ENCODE data around the gene MARK1.

The MARK1 gene

DNA sequence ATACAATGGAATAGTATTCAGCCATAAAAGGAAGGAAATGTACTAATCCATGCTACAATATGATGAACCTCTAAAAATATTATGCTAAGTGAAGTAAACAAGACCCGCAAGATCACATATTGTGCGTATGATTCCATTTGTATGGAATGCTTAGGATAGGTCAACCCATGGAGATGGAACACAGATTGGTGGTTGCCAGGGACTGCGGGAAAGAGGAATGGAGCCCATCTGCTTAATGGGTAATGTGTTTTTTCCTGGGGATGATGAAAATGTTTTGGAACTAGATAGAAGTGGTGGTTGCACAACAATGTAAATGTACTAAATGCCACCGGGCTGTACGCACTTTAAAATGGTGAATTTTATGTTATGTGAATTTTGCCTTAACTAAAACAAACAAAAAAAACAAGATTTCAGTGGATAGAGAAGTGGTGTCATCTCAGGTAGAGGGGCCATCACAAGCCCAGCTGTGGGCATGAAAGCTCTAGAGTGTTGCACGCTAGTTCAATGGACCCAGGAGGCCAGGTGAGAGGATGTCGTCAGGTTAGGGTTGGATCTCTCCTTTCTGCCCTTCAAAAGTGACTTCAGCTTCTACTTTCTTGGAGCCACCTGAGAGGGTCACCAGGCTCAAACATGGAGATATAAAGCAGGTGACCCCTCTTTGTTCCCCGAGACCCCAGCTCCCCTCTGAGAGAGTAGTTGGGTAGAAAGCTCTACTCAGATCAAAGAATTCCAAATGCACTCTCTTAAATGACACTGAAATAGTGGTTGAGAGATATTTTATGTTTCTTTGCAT lies 164.7 kb downstream of the MARK1 start:
- no peak for DNase-seq

DNA sequence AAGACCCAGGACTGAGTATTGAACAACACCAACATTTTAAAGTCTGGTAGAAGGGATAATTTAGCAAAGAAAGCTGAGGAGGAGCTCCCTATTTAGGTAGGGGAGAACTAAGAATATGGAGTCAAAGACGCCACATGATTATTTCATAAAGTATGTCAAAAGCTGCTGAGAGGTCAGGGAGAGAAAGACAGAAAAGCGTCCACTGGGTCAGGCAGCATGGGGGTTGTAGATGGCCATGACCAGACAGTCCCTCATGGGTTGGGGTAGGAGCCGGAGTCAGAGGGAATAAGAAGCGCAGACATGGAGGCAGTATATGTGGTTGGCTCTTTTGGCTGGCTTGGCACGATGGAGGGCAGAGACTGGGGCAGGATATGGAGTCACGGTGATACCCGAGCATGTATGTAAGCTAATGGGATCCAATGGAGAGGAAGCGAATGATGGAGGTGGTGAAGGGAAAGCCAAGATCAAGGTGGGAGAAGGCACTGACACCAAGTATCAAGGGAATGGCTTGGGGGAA lies 167.0 kb downstream of the MARK1 start:
- DNase-seq: no peak

DNA sequence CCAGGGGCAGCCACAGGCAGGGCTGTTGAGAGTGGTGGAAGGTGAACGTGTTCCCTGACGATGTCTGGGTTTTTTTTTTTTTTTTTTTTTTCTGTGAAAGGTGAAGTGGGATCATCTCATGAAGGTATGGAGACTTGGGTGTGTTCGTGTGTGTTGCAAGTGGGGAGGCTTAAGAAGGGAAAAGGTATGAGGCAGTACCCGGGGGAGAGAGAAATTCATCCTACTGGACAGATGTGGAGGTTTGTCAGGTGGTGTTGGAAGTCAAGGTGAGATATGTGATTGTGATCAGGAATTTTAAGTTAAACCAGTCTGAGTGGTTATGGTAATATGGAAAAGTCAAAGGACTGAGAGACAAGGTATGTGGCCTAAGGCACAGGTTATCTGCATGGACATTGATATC lies 167.5 kb downstream of the MARK1 start:
- no peak for DNase-seq

DNA sequence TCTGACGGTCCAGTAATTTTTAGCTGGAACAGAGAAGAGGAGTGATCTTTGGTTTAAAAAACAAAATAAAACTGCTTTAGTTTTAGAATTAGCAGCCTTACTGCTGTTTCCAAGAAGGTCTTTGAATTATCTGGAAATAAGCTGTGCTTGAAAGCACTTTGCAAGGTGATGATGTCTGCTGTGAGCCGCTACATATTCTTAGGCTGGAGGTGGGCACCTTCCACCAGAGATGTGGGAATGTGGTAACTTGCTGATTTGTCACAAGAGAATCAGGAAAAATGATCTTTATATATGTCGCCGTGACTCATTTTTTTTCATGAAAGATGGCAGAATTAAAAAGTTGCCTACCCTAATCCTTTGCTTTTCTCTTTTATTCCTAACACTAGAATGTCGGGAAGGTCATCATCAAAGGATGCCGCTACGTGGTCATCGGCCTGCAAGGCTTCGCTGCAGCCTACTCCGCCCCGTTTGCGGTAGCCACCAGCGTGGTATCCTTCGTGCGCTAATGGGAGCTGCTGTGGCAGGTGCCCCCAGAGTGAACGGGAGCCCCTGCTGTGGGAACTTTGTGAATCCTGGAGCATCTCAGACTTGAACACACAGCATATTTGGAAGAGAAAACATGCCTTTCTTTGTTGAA lies 168.4 kb downstream of the MARK1 start:
- DNase-seq: peak; percentile 29

- no peak for DNase-seq
These were observed 168.9 kb downstream of the MARK1 start for GRCh38 chr1:220696863-220697231.

- DNase-seq: no peak
These were observed 169.4 kb downstream of the MARK1 start for GRCh38 chr1:220697326-220697725.

GRCh38 chr1:220698607-220699016 lies 170.7 kb downstream of the MARK1 start:
- DNase-seq: no peak

DNA sequence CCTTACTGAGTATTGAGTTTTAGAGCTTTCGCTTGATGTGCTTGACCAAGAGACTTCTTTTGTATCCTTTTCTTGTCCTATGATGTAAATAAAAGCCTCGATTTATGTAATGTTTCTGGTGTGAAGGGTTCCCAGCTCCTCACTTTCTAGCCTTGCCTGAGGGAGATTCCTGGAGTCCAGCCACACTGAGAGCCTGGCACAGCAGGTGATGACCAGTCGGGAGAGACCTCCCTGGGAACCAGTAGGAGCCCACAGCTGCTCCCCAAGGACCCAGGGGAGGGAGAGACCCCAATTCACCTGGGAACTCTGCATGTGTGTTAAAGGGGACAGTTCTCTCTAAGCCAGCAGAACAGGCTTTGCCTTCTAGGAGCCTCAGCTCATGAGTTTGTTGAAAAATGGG lies 171.1 kb downstream of the MARK1 start:
- DNase-seq: no peak

DNA sequence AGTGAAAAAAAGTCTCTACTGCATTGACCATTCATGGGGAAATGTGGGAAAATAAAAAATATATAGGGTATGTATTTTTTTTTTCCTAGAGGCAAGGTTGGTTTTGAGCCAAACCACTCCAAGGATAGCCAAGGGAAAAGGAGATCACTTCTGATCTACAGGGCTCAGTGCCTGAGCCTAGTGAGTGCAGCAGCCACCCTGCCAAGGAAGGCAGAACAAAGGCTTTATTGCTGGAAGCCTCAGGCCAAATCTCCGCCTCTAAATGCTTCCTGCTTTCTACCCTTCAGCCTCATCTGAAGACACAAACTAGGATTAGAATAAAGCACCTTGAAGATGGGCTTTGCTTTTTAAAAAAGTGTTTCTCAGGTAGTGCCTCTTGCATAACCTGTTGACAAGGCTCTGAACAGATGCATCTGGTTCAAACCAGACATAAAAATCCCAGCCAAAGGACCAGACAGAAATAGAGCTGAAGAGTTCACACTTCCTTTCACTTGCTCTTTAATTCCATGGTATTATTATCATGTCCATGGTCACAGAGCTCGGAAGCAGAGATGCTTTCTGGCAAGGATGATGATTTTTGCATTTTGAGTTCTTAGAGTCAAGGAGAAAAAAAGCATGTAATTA lies 172.7 kb downstream of the MARK1 start:
- peak; percentile 90 for DNase-seq

DNA sequence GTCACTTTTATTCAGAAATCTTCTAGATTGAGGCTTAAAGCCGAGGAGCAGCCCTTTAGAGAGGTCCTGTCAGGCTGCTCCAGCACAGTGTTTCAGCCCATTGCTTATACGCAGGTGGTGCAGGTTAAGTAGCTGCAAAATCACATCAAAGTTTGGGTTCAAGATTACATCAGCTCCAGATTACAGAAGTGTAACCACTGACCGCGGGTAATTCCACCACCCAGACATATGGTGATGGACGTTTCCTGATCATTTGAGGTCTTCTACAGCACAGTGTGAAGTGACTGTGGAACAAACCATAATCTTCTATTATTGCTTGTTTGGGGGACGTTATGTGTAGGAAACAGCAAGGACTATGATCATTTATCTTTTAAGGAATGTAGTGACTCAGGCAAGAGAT lies 174.0 kb downstream of the MARK1 start:
- DNase-seq: no peak

- DNase-seq: peak; percentile 84
These were observed 174.9 kb downstream of the MARK1 start for GRCh38 chr1:220702733-220703270.

DNA sequence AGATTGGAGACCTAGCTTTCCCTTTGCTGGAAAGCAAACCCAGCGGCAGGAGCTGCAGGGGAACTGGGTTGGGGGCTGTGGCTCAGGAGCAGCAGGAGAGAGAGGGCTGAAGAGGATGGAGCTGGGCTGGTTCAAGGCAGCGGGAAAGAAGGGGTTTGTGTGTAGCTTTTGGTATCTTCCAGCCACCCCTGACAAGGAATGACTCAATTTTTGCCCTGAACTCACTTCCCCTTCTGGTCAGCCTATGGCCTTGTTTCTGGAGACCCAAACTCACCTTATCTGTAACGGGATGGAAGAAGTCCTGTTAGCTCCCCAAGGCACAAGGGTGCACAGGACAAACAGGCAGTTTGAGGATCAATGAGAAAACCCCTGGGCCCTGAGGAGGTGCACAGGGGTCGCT lies 175.4 kb downstream of the MARK1 start:
- DNase-seq: peak; percentile 46

GRCh38 chr1:220705782-220706181 lies 177.8 kb downstream of the MARK1 start:
- DNase-seq: no peak

- DNase-seq: no peak
These were observed 178.5 kb downstream of the MARK1 start for GRCh38 chr1:220706480-220706879.

DNA sequence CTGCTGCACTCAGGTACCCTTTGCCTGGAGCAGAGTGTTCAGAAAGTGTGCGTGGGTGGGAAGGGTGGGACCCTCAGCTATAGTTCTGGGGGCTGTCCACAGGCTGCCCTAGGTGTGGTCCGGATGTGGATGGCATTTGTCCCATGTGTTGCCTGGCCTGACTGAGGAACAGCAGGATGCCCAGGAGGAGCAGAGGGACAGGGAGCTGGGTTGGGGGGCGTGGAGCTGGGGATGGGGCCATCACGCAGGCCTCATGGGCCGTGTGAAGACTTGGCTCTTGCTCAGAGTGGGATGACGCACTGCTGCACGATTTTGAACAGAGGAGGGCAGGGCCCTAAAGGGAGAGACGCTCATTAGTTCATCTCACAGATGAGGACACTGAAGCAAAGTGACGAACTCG lies 179.2 kb downstream of the MARK1 start:
- DNase-seq: no peak

DNA sequence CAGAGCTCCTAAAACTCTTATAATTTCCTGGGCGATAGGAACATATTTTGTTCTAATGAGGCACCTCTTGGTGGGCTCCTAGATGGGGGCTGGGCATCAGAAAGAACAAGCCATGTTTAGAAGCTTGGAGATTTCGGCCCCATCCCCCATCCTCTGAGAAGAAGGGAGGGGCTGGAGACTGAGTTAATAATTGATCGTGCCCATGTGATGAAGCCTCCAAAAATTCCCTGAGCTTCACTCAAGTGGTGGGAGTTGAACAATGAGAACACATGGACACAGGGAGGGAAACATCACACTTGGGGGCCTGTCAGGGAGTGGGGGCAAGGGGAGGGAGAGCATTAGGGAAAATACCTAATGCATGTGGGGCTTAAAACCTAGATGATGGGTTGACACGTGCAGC lies 180.3 kb downstream of the MARK1 start:
- no peak for DNase-seq

DNA sequence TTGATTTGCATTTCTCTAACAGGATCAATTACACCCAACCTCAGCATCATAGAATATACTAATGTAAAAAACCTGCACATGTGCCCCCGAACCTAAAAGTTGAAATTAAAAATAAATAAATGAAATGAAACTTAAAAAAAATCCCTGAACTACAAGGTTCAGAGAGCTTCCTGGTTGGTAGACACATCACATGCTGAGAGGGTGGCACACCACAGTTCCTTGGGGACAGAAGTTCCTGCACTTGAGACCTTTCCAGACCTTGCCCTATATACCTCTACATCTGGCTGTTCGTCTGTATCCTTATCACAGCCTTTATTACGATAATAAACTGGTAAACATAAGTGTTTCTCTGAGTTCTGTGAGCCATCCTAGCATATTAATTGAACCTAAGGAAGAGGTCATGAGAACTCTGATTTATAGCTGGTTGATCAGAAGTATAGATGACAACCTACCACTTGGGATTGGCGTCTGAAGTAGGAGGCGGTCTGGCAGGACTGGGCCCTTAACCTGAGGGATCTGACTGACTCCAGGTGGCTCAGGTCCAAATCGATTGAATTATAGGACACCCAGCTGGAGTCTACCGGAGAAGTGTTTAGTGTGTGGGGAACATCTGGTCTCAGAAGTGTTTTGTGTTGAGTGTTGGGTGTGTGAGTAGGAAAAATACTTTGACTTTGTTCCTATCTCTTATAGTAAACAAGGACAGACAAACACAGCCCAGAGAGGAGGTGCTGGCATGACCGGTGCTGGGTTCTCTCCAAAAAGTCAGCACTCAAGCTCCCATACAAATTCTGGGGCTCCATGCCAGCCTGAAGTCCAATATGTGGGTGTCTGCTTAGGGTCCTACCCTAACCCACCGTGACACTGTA lies 181.2 kb downstream of the MARK1 start:
- no peak for DNase-seq

- peak; percentile 13 for DNase-seq
These were observed 182.4 kb downstream of the MARK1 start for GRCh38 chr1:220710333-220710732.

DNA sequence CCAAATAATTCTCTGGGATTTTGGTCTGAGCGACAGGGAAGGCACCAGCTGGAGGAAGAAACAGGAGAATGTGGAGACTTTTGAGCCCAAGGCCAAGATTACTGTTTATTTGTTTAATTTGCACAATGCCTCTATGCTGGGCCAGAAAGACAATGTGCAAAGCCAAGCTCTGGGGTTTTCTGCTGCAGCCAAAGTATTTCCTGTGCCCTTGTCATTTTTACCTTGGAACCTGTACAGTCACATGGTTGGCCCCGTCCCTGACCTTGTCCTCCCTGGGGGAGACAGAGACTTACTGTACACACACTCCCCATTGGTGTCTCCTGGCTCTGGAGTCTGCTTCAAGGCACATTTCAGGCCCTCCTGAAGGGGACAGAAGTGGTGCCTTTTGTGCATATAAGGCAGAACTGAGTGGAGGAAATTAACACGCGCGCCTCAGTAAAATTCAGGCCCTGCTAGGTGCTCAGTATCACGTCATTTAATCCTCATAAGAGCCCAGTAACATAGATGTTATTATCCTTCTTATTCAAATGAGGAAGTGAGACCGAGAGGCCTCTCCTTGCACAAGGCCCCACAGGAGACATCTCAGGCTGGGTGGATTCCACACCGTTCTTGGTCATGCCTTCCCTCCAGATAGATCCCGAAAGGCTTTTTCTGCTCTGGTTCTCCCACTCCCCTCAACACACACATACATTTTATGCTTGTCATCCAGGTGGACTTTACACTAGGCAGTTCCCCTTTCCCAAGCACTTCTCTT lies 183.3 kb downstream of the MARK1 start:
- peak; percentile 24 for DNase-seq

Measured in NCI-H69 (cell line).